Stimulated activated CD8-positive, alpha-beta memory T cell treated with anti-CD3 and anti-CD28 coated beads, Interleukin-4, amount 100 ng/mL, for 1 hour (primary cell): ENCODE results near the gene TMEM61.

Experiments used
- DNase-seq, 2 donors: peaks; one replicate each; pipeline ENCODE4 v3.0.0-alpha.2; 2020; ENCODE audit warnings: low read depth in 2 of 2, low spot score in 1 of 2

Gene TMEM61

DNA sequence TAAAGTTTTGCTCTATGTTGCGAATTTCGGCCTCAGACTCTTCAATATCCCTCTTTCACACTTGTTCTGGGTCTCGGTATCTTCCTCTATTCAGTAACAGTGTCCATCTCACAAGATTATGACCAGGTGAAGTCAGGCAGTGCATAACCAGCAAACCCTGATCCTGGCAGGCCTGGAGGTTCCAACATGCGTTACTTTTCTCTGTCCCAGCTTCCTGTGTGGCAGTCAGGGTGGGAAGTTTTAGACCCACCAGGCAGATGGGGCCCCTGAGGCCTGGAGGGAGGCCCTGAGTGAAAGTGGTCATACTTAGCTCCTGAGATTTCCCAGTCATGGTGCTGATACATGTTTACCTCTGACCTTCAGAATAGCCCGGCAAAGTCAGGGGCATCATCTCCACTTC is 5.1 kb downstream of the TMEM61 start:
- no peak for DNase-seq

DNA sequence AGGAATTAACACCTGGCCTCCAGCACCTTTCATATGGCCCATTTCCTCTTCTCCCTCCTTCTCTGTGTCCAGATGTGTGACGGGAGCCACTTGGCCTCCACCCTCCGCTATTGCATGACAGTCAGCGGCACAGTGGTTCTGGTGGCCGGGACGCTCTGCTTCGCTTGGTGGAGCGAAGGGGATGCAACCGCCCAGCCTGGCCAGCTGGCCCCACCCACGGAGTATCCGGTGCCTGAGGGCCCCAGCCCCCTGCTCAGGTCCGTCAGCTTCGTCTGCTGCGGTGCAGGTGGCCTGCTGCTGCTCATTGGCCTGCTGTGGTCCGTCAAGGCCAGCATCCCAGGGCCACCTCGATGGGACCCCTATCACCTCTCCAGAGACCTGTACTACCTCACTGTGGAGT is 5.6 kb downstream of the TMEM61 start:
- DNase-seq, result no peak

DNA sequence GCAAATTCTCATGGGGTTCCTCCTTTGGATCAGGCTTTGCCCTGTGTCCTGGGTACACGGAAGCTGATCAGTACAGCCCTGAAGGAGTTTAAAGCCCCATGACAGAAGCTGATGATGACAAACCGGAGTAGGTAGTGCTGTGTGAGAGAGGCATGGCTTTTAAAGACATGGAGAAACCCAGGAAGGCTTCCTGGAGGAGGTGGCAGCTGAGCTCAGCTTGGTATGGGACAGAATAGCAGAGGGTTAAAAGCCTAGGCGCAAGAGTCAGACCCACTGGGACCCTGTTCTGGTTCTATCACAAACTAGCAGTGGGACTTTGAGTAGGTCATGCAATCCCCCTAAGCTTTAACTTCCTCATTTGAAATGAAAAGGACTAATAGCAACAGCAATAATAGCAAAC is 6.1 kb downstream of the TMEM61 start:
- DNase-seq, result no peak

DNA sequence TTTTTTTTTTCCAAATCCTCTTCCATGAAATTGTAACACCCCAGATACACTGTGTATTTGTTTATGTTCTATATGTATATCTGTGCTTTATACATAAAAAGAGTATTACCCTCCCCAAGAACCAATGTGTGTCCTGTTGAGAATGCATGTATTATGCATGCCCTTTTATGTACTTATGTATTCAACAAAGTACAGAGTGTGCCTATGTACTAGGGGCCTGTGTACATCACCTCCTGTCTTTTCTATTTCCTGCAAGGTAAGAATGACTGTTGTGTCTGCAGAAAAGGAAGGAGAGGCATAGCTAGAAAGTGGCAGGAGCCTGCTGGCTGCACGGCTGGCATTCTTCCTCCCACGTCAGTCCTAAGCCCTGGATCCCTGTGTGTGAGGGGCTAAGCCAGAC is 7.0 kb downstream of the TMEM61 start:
- no peak for DNase-seq

DNA sequence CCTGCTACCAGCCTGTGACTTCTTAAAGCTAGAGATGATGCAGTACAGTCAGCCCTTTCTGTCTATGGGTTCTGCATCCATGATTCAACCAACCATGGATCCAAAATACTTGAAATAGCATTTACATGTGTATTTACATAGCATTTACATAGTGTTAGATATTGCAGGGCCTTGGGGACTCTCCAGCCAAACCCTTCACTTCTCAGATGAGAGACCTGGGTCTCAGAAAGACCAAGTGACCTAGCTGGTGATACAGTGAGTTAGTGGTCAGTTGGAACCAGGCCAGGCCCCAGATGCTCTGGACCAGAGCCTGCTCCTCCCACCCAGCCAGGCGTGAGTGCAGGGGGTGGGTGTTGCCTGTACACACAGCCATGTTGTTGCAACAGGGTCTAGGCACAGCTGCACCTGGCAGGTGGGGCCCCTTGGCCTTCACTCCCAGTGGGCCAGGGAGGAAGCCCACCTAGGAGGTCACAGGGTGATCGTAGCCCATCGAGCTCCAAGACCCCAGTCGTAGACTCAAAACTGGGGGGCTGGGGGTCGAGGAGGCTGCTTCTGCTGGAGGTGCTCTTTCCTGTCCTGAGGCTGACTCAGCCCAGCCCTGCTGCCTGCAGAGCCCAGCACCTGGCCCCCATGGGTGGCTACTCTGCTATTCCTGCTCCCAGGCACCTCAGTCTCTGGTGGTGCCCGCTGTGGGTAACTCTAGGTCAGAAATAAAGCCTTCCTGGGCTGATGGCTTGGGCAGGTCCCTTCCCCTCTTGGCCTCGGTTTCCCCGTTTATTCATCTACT is 7.7 kb downstream of the TMEM61 start:
- DNase-seq, result no peak

- DNase-seq, result no peak
Observed at GRCh38 chr1:54988975-54989374, 8.5 kb downstream of the TMEM61 start.

GRCh38 chr1:54989473-54989872 is 9.0 kb downstream of the TMEM61 start:
- no peak for DNase-seq

- no peak for DNase-seq
Observed at GRCh38 chr1:54989968-54990810, 9.8 kb downstream of the TMEM61 start.

GRCh38 chr1:54990916-54991315 is 10.5 kb downstream of the TMEM61 start:
- no peak for DNase-seq

- no peak for DNase-seq
Observed at GRCh38 chr1:54991939-54992338, 11.5 kb downstream of the TMEM61 start.

DNA sequence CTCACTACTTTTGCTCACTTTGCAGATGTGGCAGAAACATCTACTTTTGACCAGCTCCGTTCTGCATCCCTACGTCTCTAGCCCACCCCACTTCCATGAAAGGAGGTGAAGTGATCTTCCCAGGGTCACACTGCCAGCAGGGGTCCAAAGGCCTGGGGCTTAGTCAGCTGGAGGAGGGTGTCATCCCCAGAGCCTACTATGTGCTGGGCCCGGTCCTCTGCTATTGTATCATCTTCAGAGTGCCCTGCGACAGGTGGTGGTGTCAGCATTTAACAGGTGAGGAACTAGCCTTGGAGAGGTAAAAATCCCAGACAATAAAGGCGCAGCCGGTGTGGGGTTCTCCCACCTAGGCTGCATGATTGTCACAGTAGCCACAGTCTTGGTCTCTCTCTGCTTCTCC is 12.7 kb downstream of the TMEM61 start:
- DNase-seq, result no peak

GRCh38 chr1:54994355-54994990 is 14.0 kb downstream of the TMEM61 start:
- no peak for DNase-seq

DNA sequence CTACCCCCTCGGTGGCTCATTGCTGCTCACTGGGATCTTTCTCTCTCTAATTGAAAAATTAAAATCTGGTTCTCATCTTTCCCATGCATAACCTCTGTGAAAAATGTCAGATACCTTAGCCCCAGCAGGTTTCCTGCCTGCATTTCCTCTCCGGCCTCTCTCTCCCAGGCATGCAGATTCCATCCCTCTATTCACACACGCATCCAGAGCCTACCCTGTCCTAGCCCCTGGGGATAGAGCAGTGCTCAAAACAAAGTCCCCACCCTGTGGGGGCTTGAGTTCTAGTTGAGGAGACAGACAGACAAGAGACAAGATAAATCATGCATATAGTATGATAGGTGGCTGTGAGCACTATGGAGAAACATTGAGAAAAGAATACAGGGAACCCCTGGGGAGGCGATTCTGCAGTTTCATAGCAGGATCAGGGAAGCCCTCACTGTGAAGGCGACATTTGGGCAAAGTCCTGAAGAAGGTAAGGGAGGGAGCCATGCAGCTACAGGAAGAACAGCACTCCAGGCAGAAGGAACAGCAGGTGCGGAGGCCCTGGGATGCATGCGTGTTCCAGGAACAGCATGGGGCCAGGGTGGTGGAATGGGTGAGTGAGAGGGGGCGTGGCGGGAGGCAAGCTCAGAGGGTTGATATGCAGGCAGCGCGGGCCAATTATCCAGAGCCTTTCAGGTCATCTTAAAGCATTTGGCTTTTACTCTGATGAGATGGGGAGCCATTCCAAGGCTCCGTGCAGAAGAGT is 14.8 kb downstream of the TMEM61 start:
- no peak for DNase-seq

DNA sequence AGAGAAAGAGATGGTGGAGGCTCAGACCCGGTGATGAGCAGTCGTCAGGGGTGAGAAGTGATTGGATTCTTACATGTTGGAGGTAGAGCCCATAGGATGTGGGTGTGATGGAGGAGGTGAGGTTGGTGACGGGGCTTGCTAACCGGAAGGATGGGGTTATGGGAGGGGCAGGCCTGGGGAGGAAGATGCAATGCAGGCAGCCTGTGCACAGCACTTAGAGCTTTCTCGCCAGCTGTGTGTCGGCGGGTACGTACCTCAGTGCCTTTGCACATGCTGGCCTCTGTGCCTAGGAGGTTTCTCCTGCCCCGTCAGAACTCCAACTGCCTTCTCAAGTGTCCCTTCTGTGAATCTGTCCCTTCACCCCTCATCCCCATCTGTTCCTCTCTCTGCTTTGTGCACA is 15.4 kb downstream of the TMEM61 start:
- peak in 1 of 2 donors; percentile 7 for DNase-seq

DNA sequence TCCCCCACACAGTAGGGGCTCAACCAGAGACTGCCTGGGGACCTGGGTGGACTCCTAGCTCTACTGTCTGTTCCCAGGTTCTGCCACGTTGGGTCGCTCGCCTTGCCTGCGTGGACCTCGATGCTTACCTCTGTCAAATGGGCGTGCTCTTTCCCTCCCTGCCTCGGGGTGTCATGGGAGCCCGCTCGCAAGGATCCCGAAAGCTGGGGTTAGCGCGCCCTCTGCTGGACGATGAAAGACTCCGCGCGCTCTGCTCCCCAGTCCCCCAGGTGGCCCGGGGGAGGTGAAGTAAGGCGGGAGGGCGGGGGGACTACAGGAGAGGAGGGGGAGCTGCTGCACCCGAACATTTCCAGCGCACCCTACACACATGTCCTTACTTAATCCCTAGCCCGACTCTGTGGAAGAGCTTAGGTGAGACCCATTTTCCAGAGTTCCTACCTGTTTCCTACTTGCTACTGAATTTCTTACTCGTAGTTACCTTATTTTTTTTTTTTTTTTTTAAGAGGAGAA is 16.0 kb downstream of the TMEM61 start:
- peak; percentile 44 to 63 for DNase-seq

DNA sequence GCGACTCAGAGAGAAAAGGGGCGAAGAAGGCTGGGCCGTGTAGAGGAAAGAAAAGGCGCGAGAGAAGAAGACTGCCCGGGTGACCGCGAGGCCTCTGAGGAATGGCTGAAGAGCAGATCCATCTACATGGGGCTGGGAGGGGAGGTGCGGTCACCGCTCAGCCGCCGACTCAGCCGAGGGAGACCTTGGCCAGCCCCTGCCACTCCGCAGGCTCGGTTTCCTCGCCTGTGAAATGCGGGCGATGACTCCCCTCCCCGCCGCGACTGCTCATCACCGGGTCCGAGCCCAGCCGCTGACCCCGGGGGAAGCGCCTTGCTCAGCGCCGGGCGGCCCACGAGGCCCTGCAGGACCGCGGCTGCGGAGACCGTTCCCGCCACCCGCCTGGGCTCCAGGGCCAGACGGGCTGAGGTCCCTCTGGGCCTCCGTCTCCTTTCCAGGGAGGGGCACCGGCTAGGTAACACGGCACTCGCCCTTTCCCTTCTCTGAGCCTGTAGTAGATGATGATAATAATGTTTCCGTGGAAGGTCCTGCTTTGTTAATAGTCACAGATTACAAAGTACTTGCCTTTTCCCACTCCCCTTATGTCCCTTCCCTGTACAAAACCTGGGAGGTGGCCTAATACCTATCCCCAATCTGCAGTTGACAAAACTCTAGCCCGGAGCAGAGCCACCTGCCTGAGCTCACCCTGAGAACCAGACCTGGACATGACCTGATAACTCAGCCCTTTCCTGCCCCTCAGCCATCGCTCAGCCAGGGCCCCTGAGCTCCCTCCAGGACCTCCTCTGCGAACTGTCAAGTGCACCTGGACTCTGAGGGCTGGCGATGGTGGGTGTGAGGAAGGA is 16.7 kb downstream of the TMEM61 start:
- DNase-seq, result no peak

DNA sequence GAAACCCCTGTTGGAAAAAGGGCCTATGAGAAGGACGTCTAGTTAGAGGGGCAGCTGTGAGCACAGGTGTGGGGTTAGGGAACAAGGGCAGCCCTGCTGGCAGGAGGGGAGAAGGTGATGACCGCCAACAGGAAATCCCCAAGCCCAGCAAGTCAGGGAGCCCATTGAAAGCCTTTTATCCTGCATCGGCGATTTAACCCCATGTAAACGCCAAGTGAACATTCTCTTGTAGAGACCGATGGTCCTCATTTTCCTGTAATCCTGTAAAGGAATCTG is 17.2 kb downstream of the TMEM61 start:
- DNase-seq, result no peak

GRCh38 chr1:54998100-54998499 is 17.7 kb downstream of the TMEM61 start:
- DNase-seq, result no peak

DNA sequence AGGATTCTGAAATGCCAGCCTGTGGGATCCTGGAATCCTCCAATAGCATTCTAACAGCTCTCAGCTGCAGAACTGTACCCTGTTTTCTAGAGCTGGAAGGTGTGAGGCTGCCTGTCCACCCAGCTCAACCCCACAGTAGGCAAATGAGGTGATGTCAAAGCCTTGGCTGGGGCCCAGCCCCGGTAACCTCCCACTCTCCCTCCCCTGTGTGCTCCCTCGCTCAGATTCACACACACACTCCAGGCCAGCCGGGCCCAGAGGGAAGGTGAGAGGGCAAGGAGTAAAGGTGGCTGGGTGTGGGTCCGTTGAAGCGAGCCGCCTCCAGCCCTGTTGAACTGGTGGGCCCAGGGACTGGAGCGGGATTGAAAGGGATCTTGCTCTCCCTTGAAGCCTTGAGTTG is 18.2 kb downstream of the TMEM61 start, which contains the start of gene BSND:
BSND (plus strand) TSS at position 257 of the 400 bp plus-strand sequence. CDS start 254 bp downstream, outside the sequence.
- DNase-seq, result no peak
